GM12878 (cell line): ENCODE data around the gene RGS14. TPM values are rescaled to one million over a fixed set of nuclear protein-coding genes. Genes with fewer than 3 reads are reported as not detected.

Experiments used
- ATAC-seq: fragments of 200-7000 bp; cut with Tn5 transposase; 3 replicates; pipeline ENCODE4 v1.9.1; 2020; ENCODE audit warnings: mild to moderate bottlenecking, moderate library complexity
- BruUV-seq: library from RNA; stranded (reverse); fragments of 400-500 nt; replicated peaks from 2 replicates; lab custom pipeline; 2021; lab: Mats Ljungman, UMichigan
- CTCF ChIA-PET: fragments of 300-600 bp; sonication (Branson Sonifier 250); formaldehyde crosslinking; extraction: SDS; loops from one replicate; lab custom pipeline; 2021; ENCODE audit warnings: inconsistent platforms; lab: Yijun Ruan, JAX
- POLR2A ChIA-PET: fragments of 350-600 bp; formaldehyde crosslinking; extraction: SDS; loops from one replicate; lab custom pipeline; 2021; ENCODE audit warnings: inconsistent platforms; lab: Charles Lee
- RAD21 ChIA-PET: fragments of 300-600 bp; sonication (Branson Sonifier 250); formaldehyde crosslinking; loops from one replicate; lab custom pipeline; 2023; ENCODE audit warnings: antibody characterized with exemption; ENCODE audit not compliant: unreplicated experiment; lab: Charles Lee
- SMC1A ChIA-PET: fragments of 300-600 bp; sonication (Branson Sonifier 250); formaldehyde crosslinking; loops from one replicate; lab custom pipeline; 2023; ENCODE audit not compliant: unreplicated experiment, uncharacterized antibody; lab: Charles Lee
- DNase-seq: peaks from one replicate; pipeline ENCODE4 v3.0.0-alpha.2; 2011; ENCODE audit warnings: low read depth, low spot score
- FAIRE-seq: peaks from 3 replicates; lab custom pipeline; 2011; peaks lifted over from hg19 to GRCh38; lab: Jason Lieb, UNC
- H2AFZ ChIP-seq: 2 replicates; pipeline ENCODE4 v1.6.0; 2011; ENCODE audit warnings: low read depth, low read length, control low read depth; ENCODE audit not compliant: control insufficient read depth
- H3K27ac ChIP-seq: 2 replicates; pipeline ENCODE4 v1.5.1; 2011; ENCODE audit warnings: control low read depth; ENCODE audit not compliant: control insufficient read depth, insufficient read depth
- H3K27me3 ChIP-seq, 2 experiments: replicated peaks in 1 of 2; 2 replicates each; pipeline versions ENCODE4 v1.6.0 to v1.6.1; 2011; ENCODE audit warnings: low read length in 1 of 2; ENCODE audit not compliant: control insufficient read depth in 2 of 2, insufficient read depth in 2 of 2
- H3K36me3 ChIP-seq, 2 experiments: 2 replicates each; pipeline ENCODE4 v1.5.1; 2011; ENCODE audit warnings: low read length in 1 of 2; ENCODE audit not compliant: control insufficient read depth in 2 of 2, insufficient read depth in 2 of 2
- H3K4me1 ChIP-seq: 2 replicates; pipeline ENCODE4 v1.6.1; 2011; ENCODE audit warnings: mild to moderate bottlenecking, low read length, moderate library complexity, mixed read lengths; ENCODE audit not compliant: control insufficient read depth, insufficient read depth
- H3K4me2 ChIP-seq: 2 replicates; pipeline ENCODE4 v1.6.0; 2011; ENCODE audit warnings: control low read depth; ENCODE audit not compliant: control insufficient read depth, insufficient read depth
- H3K4me3 ChIP-seq: fragments of 200-600 bp; sonication (generic); 2 replicates; pipeline ENCODE4 v1.5.1; 2016
- H3K79me2 ChIP-seq: 2 replicates; pipeline ENCODE4 v1.6.0; 2011; ENCODE audit warnings: low read length; ENCODE audit not compliant: control insufficient read depth, insufficient read depth
- H3K9ac ChIP-seq: 2 replicates; pipeline ENCODE4 v1.8.0; 2011; ENCODE audit warnings: low read length, control low read depth, mixed read lengths; ENCODE audit not compliant: control insufficient read depth, insufficient read depth
- H3K9me3 ChIP-seq: replicated peaks from 3 replicates; pipeline ENCODE4 v1.5.1; 2011; ENCODE audit warnings: mild to moderate bottlenecking, low read length; ENCODE audit not compliant: control insufficient read depth, insufficient read depth
- H4K20me1 ChIP-seq: 2 replicates; pipeline ENCODE4 v1.6.0; 2011; ENCODE audit not compliant: control insufficient read depth, insufficient read depth
- MTA3 ChIP-seq: IDR thresholded peaks from 2 replicates; pipeline ENCODE4 v1.6.1; 2012; ENCODE audit warnings: low read length, inconsistent platforms, borderline replicate concordance
- SIN3A ChIP-seq: IDR thresholded peaks from 2 replicates; pipeline ENCODE4 v1.6.1; 2012; ENCODE audit warnings: low read depth, low read length, improper control_type of control experiment
- TCF12 ChIP-seq: IDR thresholded peaks from 2 replicates; pipeline ENCODE4 v1.6.1; 2011; ENCODE audit warnings: low read depth, mild to moderate bottlenecking, low read length
- WGBS: methylation state at CpG from one replicate; pipeline ENCODE4 v1.1.6; 2016; ENCODE audit warnings: low lambda C conversion rate; ENCODE audit not compliant: insufficient replicate concordance, insufficient coverage; ENCODE audit errors: missing lambda C conversion rate; 5-methylcytosine and 5-hydroxymethylcytosine counted together
- in situ Hi-C: fragments of 300-500 bp; cut with MboI; formaldehyde crosslinking; loops from 9 replicates; pipeline ENCODE4 v1.14.3; 2018; ENCODE audit warnings: mixed read lengths
- intact Hi-C: fragments of 100-400 bp; cut with micrococcal nuclease; formaldehyde crosslinking; loops from one replicate; pipeline ENCODE4 v1.14.2; 2022; ENCODE audit not compliant: unreplicated experiment
- polyA plus RNA-seq, 11 experiments: library from polyadenylated mRNA; depleted of rRNA in 4 of 11; unstranded in 6 of 11; stranded (reverse) in 5 of 11; fragments of >200 nt; fragmentation: Nextera tagmentation in 4 of 11; fragmentation: Illumina TruSeq in 1 of 11; extraction: Ambion mirVana in 4 of 11; extraction: Trizol in 1 of 11; gene quantifications; 1 replicate in 1 of 11; 2 replicates in 10 of 11; pipeline versions ENCODE4 v1.2.1 to v1.2.3, GENCODE V29; 2011 to 2016; ENCODE audit warnings: inconsistent platforms in 2 of 11, missing spikeins in 2 of 11, low read depth in 1 of 11
- total RNA-seq, 4 experiments: library from RNA; depleted of rRNA in 3 of 4; stranded (reverse); fragments of >200 nt in 3 of 4; fragmentation: Illumina TruSeq in 1 of 4; extraction: Trizol in 1 of 4; gene quantifications; 2 replicates each; pipeline versions ENCODE4 v1.2.1 to v1.2.3, GENCODE V29; 2013 to 2021

Gene RGS14
- total and polyA plus RNA-seq, 10 of the 15 experiments (the other 5 are each of a cell fraction or from before 2014, with no cell fraction given): 0.19 to 88.7 (median 54.8) TPM

- no peak for ATAC-seq
- no TSS peak for BruUV-seq
- peaks cover 26% of the 10 kb centered on the region for H3K4me1 ChIP-seq
- ChIA-PET RAD21 (interaction anchor here (1.1 to 6.2 kb wide), 17 partner anchors 10 to 275 kb away, joined by 3 to 120 read pairs (median 20); partner anchors contain the start of genes LMAN2, PDLIM7 and PFN3), CTCF (interaction anchor here (1.0 to 8.4 kb wide), 20 partner anchors 10 to 274 kb away, joined by 4 to 240 read pairs (median 32); partner anchors contain the start of genes DOK3, F12, GRK6 and LMAN2), SMC1A (interaction anchor here (1.3 to 5.2 kb wide), 15 partner anchors 10 to 113 kb away, joined by 4 to 97 read pairs (median 19); partner anchors contain the start of genes LMAN2, MXD3, PFN3 and RGS14), POLR2A (interaction anchor here (1.2 to 6.0 kb wide), 12 partner anchors 10 to 108 kb away, joined by 3 to 56 read pairs (median 14); partner anchors contain the start of genes PDLIM7 and RGS14)
- no peak for FAIRE-seq
- H3K27ac ChIP-seq: peak overlapping the region; percentile 64
- peak overlapping the region; percentile 13; the same call in 1 of the 2 replicates for H3K9ac ChIP-seq
- 56% methylated on average over 10 of the region's 10 CpGs for WGBS
- no peaks in the 10 kb centered on the region for H4K20me1 ChIP-seq
- no peaks in the 10 kb centered on the region for H3K9me3 ChIP-seq
- peak overlapping the region; percentile 46 for H3K4me2 ChIP-seq
- peak; percentile 27; the same call in 1 of the 2 replicates for TF ChIP-seq MTA3
- no peak for TF ChIP-seq SIN3A
- 0 out of 2 replicates have a peak, but pooled peaks have one; percentile 7 for TF ChIP-seq TCF12
- H3K79me2 ChIP-seq: no peaks in the 10 kb centered on the region
- intact Hi-C loops (no loop called here), in situ Hi-C loops (loop anchor here (25.0 kb wide), 1 partner anchor 1351 kb away; no protein-coding TSS in a partner anchor)
- H3K36me3 ChIP-seq: no peaks in the 10 kb centered on the region
- H3K27me3 ChIP-seq: no peaks in the 10 kb centered on the region
- H2AFZ ChIP-seq: no peak overlapping the region
- H3K4me3 ChIP-seq: no peak overlapping the region
- DNase-seq: no peak
Measured at GRCh38 chr5:177388521-177389052, 30.9 kb downstream of the RGS14 start.
